Activated T-helper 2 cell treated with anti-CD3 and anti-CD28 coated beads, Interferon-gamma antibody, Interleukin-2, Interleukin-4, amounts not matched to agents 10 μg/mL and 5 μg/mL and 100 μg/mL, durations not matched to agents 14 hours and 24 hours and 36 hours (primary cell): ENCODE results near the gene MEX3C. TPM values are rescaled to one million over a fixed set of nuclear protein-coding genes. Genes with fewer than 3 reads are reported as not detected.
A peak's percentile ranks its signal among the peaks of the same experiment; 100 is the strongest.

Experiments used
- DNase-seq: peaks from one replicate; pipeline ENCODE4 v3.0.0; 2021; ENCODE audit warnings: low spot score
- H3K27ac Mint-ChIP-seq: one replicate; pipeline ENCODE4 v1.8.0; 2021; ENCODE audit warnings: mixed read lengths
- H3K27me3 Mint-ChIP-seq: one replicate; pipeline ENCODE4 v1.8.0; 2021; ENCODE audit warnings: low read depth, mixed read lengths
- H3K36me3 Mint-ChIP-seq: one replicate; pipeline ENCODE4 v1.8.0; 2021; ENCODE audit warnings: low read depth, mixed read lengths
- H3K4me1 Mint-ChIP-seq: one replicate; pipeline ENCODE4 v1.8.0; 2021; ENCODE audit warnings: low read depth, mixed read lengths
- H3K4me3 Mint-ChIP-seq: one replicate; pipeline ENCODE4 v1.8.0; 2021; ENCODE audit warnings: low read depth, mild to moderate bottlenecking, moderate library complexity, mixed read lengths
- H3K9me3 Mint-ChIP-seq: one replicate; pipeline ENCODE4 v1.8.0; 2021; ENCODE audit warnings: mixed read lengths
- intact Hi-C: fragments of 100-400 bp; cut with micrococcal nuclease; formaldehyde crosslinking; loops from one replicate; pipeline ENCODE4 v1.15.1; 2023
- total RNA-seq: library from RNA; stranded (reverse); gene quantifications from 2 replicates; pipeline ENCODE4 v1.2.3, GENCODE V29; 2022

MEX3C gene
- total RNA-seq, 1 donor from 2014 or later: 49.3 TPM

DNA sequence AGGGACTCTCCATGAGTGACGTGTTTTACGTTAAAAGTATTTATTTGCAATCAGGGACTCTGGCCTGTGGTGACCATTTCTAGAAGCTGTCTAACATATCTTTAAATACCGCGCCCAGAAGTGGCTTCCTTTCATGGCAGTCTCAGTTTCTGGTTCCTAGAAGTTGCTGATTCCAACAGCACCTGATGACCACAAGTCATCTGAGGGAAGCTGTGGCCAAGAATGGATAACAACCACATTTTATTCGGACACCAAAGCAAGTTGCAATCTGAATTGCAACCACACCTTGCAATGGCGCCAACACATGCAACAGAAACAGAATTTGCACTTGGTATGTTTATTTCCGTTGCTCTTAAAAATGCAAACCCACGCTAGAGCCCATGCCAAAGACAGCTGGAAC lies 33.1 kb downstream of the MEX3C start:
- H3K27ac Mint-ChIP-seq: no peak overlapping the region
- no peak for DNase-seq
- H3K4me3 Mint-ChIP-seq: no peak overlapping the region
- no peaks in the 10 kb centered on the region for H3K36me3 Mint-ChIP-seq
- H3K4me1 Mint-ChIP-seq: peaks cover 32% of the 10 kb centered on the region
- intact Hi-C loops: no loop called here
- no peaks in the 10 kb centered on the region for H3K27me3 Mint-ChIP-seq
- H3K9me3 Mint-ChIP-seq: no peaks in the 10 kb centered on the region

DNA sequence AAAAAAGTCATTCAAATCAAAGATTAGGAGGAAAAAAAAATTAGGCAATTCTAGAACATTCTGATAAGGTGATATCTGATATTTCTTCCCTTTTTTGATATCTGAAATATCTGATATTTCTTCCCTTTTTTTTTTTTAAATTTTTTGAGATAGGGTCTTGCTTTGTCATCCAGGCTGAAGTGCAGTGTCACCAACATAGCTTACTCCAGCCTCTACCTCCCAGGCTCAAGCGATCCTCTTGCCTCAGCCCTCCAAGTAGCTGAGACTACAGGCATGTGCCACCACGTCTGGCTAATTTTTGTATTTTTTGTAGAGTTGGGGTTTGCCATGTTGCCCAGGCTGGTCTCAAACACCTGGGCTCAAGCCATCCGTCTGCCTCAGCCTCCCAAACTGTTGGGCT lies 33.9 kb downstream of the MEX3C start:
- no peak for DNase-seq
- Mint-ChIP-seq H3K4me3 (no peak overlapping the region), H3K27ac (no peak overlapping the region), H3K27me3 (no peaks in the 10 kb centered on the region), H3K36me3 (no peaks in the 10 kb centered on the region), H3K9me3 (no peaks in the 10 kb centered on the region), H3K4me1 (peaks cover 29% of the 10 kb centered on the region)
- intact Hi-C loops: no loop called here

DNA sequence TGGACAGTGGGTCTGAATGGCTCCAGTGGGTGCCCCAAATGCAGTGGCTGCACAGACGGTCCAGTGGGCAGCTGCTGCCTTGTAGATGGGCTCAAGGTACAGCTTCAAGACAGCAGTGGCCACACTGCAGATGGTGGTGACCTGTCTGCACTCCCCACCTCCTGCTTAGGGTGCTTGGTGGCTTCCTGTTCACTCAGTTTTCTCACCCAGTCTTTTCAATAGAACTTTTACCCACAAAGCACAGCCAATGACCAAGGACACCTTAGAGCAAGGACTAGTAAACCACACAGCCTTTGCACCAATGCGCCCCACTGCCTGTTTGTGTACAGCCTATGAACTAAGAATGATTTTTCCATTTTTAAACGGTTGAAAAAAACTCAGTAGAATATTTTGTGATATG lies 34.9 kb downstream of the MEX3C start:
- intact Hi-C loops: no loop called here
- Mint-ChIP-seq H3K36me3 (no peaks in the 10 kb centered on the region), H3K4me1 (peaks cover 22% of the 10 kb centered on the region), H3K27me3 (no peaks in the 10 kb centered on the region), H3K4me3 (no peak overlapping the region), H3K9me3 (no peaks in the 10 kb centered on the region), H3K27ac (no peak overlapping the region)
- no peak for DNase-seq

DNA sequence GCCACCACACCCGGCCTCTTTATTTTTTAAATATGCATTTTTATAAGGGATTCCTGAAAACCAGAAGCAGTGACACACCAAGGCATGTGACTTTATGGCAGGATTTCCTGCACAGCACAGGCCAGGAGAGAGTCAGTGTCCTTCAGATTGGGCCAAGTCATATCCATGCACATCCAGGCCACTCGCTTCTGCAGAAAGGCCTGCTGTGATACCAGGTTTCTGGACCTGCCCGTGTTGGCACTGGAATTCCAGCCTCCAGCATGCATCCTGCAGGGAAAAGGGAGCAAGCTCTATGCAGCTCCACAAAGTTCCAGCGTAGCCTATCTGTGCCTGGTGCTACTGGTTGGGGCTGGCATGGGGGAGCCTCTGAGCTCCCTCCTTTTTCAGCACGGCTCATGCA lies 36.8 kb downstream of the MEX3C start:
- Mint-ChIP-seq H3K27ac (no peak overlapping the region), H3K27me3 (no peaks in the 10 kb centered on the region), H3K36me3 (no peaks in the 10 kb centered on the region), H3K9me3 (no peaks in the 10 kb centered on the region), H3K4me3 (no peak overlapping the region), H3K4me1 (peaks cover 24% of the 10 kb centered on the region)
- intact Hi-C loops: no loop called here
- DNase-seq: no peak

DNA sequence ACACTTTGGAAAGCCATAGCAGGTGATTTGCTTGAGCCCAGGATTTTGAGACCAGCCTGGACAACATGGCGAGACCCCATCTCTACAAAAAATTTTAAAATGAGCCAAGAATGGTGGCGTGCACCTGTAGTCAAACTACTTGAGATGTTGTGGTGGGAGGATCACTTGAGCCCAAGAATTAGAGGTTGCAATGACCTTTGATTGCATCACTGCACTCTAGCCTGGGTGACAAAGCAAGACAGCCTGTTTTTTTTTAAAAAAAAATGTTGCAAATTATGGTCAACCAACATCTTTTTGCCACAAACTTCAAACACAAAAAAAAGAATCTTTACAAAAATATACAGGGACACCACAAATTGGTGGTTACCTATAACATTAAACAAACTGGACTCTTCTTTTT lies 40.3 kb downstream of the MEX3C start:
- peaks cover 31% of the 10 kb centered on the region for H3K4me1 Mint-ChIP-seq
- no peaks in the 10 kb centered on the region for H3K27me3 Mint-ChIP-seq
- no peak overlapping the region for H3K4me3 Mint-ChIP-seq
- no peaks in the 10 kb centered on the region for H3K36me3 Mint-ChIP-seq
- no peak for DNase-seq
- no peak overlapping the region for H3K27ac Mint-ChIP-seq
- H3K9me3 Mint-ChIP-seq: no peaks in the 10 kb centered on the region
- intact Hi-C loops: no loop called here

DNA sequence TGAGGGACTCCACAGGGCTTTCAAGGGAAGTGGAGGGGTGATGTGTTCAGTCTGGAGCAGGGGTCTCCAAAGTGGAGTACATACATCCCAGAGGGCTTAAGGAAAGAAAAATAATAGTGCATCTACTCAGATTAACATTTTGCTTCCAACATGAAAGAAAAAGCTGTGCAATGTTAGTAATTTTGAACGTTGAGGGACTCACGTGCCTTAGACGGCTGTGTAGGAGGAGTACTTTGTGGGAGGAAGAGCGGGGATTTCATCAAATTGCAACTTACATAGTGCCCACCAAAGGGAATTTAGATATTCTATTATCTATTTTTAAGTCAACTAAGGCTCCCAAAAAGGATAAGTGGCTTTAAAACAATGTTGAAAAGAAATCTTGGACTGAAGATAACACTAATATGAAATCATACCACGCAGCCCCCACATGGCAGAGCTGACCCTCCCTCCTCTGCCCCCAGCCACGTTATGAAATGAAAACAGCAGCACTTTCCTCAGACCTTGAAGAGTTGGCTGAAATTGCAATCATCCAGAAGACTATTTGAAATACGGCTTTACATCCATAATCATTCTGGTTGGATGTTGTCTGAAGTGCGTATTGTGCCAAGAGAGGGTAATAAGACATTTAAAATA lies 42.9 kb downstream of the MEX3C start:
- intact Hi-C loops: loop anchor here (1.0 to 5.0 kb wide), 3 partner anchors 41 to 277 kb away; partner anchors contain the start of gene ME2

DNA sequence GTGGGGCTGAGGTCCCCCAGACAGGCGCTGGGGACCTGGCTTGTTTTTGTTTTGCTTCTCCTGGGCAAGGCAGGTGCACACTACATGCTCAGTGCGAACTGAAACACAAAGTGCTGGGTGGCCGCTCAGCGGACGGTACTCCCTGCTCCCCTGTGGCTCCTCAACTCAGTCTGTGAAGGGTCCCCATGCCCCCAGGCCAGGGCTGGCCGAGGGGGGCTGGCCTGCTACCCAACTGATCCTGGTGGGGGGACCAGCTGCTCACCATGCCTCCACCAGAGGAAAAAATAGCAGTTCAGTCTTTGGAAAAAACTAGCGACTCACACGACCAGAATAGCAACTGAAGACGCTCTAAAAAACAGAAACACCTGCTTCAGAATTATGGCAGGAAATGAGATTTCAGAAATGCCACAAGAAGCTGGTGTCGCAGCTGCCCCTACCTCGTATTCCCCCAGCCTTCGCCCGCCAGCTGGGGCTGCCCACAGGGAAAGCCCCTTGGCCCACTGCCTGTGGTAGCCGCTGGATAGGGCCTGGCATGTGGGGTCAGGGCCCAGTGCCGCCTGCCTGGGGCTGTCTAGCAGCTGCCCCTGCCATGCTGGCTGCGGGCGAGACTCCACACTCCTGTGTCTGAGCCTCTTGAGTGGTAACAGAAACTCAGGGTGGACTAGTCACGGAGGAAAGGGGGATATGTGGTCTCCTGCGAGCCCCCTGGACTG lies 43.7 kb downstream of the MEX3C start:
- Mint-ChIP-seq H3K9me3 (no peaks in the 10 kb centered on the region), H3K4me1 (peaks cover 48% of the 10 kb centered on the region), H3K4me3 (peak overlapping the region; percentile 76), H3K27me3 (no peaks in the 10 kb centered on the region), H3K27ac (peak overlapping the region; percentile 96), H3K36me3 (no peaks in the 10 kb centered on the region)
- intact Hi-C loops: loop anchor here (1.0 to 5.0 kb wide), 3 partner anchors 41 to 277 kb away; partner anchors contain the start of gene ME2
- DNase-seq: peak; percentile 30

More for the DNA sequence above, 42.9 kb downstream of the MEX3C start:
- Mint-ChIP-seq H3K27ac (peak overlapping the region; percentile 96), H3K4me3 (peak overlapping the region; percentile 76), H3K36me3 (no peaks in the 10 kb centered on the region), H3K4me1 (peaks cover 51% of the 10 kb centered on the region), H3K9me3 (no peaks in the 10 kb centered on the region), H3K27me3 (no peaks in the 10 kb centered on the region)
- no peak for DNase-seq

DNA sequence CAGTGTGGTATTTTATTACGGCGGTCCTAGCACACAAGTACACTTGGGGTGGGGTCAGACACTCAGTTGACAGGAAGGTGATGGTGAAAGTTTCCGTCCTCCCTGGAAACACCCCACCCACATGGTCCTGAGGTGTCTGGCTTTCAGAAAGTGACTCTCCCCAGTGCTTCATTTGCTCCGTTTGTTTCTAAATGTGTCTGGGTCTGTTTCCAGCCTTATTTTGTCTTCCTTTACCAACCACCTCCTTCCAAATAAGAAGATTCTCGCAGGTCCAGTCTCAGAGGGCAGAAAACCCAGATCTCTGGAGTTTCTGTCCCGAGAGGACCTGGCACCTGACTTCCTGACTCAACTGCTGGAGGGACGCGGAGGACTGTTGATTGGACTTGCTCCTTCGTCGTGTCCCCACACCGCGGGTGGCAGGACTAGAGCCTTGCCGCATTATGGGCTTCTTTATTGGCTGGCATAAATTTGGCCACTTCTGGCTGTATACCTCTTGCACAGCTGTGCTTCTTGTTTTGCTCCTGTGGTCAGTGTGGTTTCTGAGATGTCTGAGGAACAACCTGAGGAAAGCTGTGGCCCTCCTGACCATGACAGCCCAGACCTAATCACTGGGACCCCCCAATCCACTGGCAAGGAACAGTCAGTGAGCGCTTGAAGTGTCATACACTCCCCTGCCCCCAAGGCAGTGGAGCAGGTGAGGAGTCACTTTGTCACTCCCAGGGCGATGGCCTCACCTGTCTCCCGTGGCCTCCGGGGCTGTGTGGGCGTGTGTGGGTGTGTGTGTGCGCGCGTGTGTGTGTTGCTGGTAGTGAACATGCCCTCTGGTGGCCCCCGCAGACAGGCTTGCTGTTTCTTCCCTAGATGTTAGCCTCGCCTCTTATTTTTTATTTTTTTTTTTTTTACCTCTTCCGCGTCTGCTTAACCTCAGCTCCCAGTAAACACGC lies 45.6 kb downstream of the MEX3C start:
- DNase-seq: peak; percentile 41
- H3K36me3 Mint-ChIP-seq: no peaks in the 10 kb centered on the region
- peak overlapping the region; percentile 95 for H3K27ac Mint-ChIP-seq
- peak overlapping the region; percentile 70 for H3K4me3 Mint-ChIP-seq
- intact Hi-C loops: loop anchor here (1.0 to 5.0 kb wide), 5 partner anchors 19 to 275 kb away; partner anchors contain the start of genes ME2 and MEX3C
- peaks cover 47% of the 10 kb centered on the region for H3K4me1 Mint-ChIP-seq
- no peaks in the 10 kb centered on the region for H3K27me3 Mint-ChIP-seq
- no peaks in the 10 kb centered on the region for H3K9me3 Mint-ChIP-seq

DNA sequence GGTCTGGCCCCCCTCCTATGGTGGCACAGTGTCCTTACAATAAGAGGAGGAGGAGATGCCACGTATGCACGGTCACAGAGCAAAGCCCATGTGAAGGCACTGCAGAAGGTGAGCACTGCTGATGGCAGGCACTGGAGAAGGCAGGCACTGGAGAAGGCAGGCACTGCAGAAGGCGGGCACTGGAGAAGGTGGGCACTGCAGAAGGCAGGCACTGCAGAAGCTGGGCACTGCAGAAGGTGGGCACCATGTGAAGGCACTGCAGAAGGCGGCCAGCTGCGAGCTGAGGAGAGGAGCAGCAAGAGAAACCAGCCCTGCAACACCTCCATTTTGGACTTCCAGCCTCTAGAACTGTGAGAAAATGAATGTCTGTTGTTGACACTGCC lies 46.3 kb downstream of the MEX3C start:
- H3K4me1 Mint-ChIP-seq: peaks cover 44% of the 10 kb centered on the region
- H3K27ac Mint-ChIP-seq: peak overlapping the region; percentile 95
- intact Hi-C loops: loop anchor here (1.0 to 5.0 kb wide), 5 partner anchors 20 to 274 kb away; partner anchors contain the start of genes ME2 and MEX3C
- no peak for DNase-seq
- H3K9me3 Mint-ChIP-seq: no peaks in the 10 kb centered on the region
- H3K36me3 Mint-ChIP-seq: no peaks in the 10 kb centered on the region
- H3K4me3 Mint-ChIP-seq: no peak overlapping the region
- no peaks in the 10 kb centered on the region for H3K27me3 Mint-ChIP-seq

DNA sequence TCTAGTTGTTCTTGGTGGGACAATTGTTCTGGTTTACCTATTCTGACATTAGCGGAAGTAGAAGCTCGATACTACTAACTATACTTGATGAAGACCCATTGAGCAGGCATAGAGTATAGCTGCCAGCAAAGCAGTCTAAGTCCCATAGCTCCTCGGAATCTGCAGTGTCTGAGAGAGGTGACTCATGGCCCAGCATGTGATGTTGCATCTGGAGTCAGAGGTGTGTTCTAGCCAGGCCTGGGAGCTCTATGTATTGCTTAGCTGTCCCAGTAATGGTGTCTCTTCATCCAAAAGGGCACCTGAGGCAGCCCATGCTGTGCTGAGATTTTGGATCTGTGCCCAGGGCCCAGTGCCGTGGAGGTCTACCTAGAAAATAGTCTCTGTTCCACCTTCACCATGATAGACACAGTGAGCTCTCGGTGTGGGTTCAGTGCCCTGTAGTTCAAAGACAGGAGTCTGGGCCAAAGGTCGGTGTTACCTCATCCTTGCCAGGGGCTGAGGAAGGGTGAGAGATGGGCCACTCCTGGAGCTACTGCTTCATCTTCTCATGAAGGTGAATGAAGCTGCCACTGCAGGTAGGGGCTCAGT lies 47.3 kb downstream of the MEX3C start:
- Mint-ChIP-seq H3K36me3 (no peaks in the 10 kb centered on the region), H3K9me3 (no peaks in the 10 kb centered on the region), H3K4me1 (peaks cover 44% of the 10 kb centered on the region), H3K27ac (peak overlapping the region; percentile 10), H3K27me3 (no peaks in the 10 kb centered on the region), H3K4me3 (no peak overlapping the region)
- intact Hi-C loops: loop anchor here (5.0 kb wide), 2 partner anchors 43 to 273 kb away; partner anchors contain the start of gene ME2
- DNase-seq: no peak

DNA sequence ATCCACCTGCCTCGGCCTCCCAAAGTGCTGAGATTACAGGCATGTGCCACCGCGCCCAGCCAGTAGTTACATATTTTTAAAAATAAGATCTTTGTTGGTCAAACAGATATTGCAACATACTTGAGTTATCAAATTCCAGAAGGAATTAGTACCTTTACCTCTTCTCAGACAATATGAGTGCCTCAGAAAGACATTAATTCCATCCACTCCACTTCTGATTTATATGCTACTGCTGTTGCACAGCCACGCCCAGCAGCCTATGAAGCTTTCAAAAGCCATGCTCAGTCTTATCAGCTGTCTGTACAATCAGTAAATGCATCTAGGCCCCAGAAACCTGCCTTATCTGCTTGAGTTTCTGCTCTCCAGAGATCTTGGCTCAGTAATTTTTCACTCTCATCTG lies 47.8 kb downstream of the MEX3C start:
- H3K36me3 Mint-ChIP-seq: no peaks in the 10 kb centered on the region
- H3K4me1 Mint-ChIP-seq: peaks cover 43% of the 10 kb centered on the region
- no peak overlapping the region for H3K4me3 Mint-ChIP-seq
- H3K27me3 Mint-ChIP-seq: no peaks in the 10 kb centered on the region
- H3K27ac Mint-ChIP-seq: peak overlapping the region; percentile 10
- no peaks in the 10 kb centered on the region for H3K9me3 Mint-ChIP-seq
- intact Hi-C loops: loop anchor here (5.0 kb wide), 2 partner anchors 42 to 272 kb away; partner anchors contain the start of gene ME2
- no peak for DNase-seq

DNA sequence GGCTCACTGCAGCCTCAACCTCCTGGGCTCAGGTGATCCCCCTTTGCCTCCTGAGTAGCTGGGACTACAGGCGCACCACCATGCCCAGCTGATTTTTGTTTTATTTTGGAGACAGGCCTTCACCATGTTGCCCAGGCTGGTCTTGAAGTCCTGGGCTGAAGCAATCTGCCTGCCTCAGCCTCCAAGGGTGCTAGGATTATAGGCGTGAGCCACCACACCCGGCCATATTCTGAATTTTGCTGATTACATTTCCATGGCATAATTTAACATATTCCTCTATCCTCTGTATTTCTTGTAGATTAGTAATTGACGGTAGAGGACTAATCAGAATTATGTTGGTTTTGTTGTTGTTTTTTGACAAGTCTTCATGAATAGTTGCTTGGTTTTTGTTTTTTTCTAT lies 50.6 kb downstream of the MEX3C start:
- Mint-ChIP-seq H3K36me3 (no peaks in the 10 kb centered on the region), H3K4me1 (peaks cover 23% of the 10 kb centered on the region), H3K9me3 (no peaks in the 10 kb centered on the region), H3K27ac (no peak overlapping the region), H3K4me3 (no peak overlapping the region), H3K27me3 (no peaks in the 10 kb centered on the region)
- no peak for DNase-seq
- intact Hi-C loops: no loop called here
